Posterior cingulate gyrus (tissue), 11 donors: Measurements from ENCODE around the gene GALC.
A peak's percentile ranks its signal among the peaks of the same experiment; 100 is the strongest.
"Not testable (repeated sequence)": the region's sequence is repeated elsewhere in the genome, so short reads cannot be mapped to it uniquely, and the experiment has no call there.

ENCODE experiments used
- DNase-seq, 10 donors: peaks; one replicate each; pipeline versions ENCODE4 v3.0.0 to v3.0.0-alpha.2; 2020 to 2021; ENCODE audit warnings: mixed read lengths in 3 of 10
- intact Hi-C: fragments of 100-400 bp; cut with DNase I; formaldehyde crosslinking; loops from one replicate; pipeline ENCODE4 v1.15.1; 2023

The GALC gene

GRCh38 chr14:87992718-87993628 is at the start of gene GALC:
Gene GALC, minus strand, starts transcription at chr14:87993182. Its CDS starts 18 bp downstream, at chr14:87993164.
- peak; percentile 93 to 99 (median 96) for DNase-seq
- intact Hi-C loops: no loop called here

DNA sequence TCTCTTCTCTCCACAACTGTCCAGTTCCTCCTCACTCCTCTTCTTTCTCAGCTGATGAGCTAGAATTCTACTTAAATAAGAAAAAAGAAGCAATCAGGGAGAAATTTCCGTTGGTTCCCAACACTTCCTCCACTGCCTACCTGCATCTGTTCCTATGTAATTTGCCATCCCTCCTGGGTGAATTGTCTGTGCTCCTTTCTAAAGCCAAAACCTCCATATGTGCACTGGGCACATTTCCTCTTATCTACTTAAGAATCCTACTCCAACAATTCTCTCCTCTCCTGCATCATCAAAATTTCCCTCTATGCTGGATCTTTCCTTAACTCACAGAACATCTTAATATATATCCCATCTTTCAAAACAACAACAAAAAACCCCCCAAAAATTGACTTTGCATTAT is 47.2 kb upstream of the GALC start:
- intact Hi-C loops: no loop called here
- DNase-seq: no peak

DNA sequence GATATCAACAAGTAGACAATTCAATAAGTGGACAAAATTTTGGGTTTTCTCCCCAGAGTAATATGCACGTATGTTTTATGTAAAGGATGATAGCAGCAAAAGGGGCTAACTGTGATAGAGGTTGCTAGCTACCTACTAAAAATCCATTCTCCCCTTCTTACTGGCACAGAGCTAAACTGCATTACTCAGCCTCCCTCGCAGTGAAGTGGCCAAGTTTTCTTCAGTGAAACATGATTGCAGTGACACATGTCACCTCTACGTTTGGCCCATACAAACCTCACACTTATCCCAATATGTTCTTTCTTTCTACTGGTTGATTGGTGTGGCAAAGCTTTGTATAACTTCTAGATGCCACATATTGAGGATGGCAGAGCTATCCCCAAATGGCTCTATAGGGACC is 46.2 kb upstream of the GALC start:
- DNase-seq: no peak
- intact Hi-C loops: no loop called here

DNA sequence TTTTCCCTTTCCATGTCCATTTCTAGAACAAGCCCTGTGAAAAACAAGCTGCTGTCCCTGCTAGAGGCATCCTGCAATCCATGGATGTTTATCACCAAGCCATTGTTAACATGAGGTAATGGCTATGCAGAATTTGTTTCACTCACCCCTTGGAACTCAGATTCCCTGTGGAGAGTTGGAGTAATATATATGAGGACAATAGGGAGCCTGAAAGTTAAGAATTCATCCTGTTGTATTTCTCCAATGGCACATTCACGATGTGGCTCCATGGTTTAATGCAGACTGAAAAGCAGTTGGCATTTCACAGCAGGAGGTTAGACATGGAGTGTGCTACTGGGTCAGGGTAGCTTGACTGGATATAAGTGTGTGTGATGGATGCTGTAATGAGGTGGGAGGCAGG is 44.3 kb upstream of the GALC start:
- intact Hi-C loops: no loop called here

DNA sequence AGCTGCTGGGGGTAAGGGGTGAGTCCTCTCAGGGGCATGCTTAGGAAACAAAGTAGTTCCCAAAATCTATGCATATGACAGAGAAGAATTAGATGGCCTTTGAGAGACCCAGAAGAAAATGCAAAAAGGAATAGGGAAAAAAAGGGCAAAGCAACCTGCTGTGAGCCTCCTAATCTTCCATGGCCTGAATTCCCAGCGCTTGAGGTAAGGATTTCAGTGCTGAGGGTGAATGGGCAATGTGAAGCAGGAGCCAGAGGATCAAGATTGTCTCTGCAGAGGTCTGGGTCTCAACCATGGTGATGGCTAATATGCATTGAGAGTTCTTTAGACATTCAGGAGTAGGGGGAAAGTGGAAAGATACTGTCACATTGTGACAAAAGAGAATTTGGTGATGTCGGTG is 43.4 kb upstream of the GALC start:
- intact Hi-C loops: no loop called here
- DNase-seq: no peak

More for the DNA sequence above, 44.3 kb upstream of the GALC start:
- DNase-seq: no peak

- DNase-seq: no peak
- intact Hi-C loops: no loop called here
These were observed 41.1 kb upstream of the GALC start for GRCh38 chr14:88034076-88034475.

GRCh38 chr14:88032373-88032772 is 39.4 kb upstream of the GALC start:
- DNase-seq: no peak
- intact Hi-C loops: no loop called here

DNA sequence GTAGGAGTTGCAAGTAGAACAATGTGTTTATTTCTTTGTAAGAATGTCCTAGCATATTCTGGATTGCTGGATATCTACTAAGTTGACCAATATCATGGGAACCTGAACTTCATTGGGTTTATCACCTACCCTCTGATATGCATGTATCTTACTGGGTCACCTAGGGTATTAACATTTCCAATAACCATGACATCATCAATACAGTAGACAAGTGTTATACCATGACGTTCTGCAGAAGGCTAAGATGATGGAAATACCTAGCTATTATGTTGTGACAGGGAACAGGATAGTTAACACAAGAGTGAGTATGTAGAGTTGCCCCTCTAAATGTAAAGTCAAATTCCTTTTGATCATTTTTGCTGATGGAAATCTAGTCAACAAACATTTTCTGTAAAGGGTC is 37.9 kb upstream of the GALC start:
- DNase-seq: no peak
- intact Hi-C loops: no loop called here

DNA sequence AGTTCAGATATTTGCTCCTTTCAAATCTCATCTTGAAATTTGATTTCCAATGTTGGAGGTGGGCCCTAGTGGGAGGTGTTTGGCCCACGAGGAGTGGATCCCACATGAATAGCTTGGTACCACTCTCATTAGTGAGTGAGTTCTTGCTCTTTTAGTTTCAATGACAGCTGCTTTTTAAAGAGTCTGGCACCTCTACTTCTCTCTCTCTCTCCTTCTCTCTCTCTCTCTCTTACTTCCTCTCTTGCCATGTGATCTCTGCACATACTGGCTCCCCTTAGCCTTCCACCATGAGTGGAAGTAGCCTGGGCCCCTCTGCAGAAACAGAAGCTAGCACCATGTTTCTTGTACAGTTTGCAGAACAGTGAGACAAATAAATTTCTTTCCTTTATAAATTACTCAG is 37.1 kb upstream of the GALC start:
- no peak for DNase-seq
- intact Hi-C loops: no loop called here

DNA sequence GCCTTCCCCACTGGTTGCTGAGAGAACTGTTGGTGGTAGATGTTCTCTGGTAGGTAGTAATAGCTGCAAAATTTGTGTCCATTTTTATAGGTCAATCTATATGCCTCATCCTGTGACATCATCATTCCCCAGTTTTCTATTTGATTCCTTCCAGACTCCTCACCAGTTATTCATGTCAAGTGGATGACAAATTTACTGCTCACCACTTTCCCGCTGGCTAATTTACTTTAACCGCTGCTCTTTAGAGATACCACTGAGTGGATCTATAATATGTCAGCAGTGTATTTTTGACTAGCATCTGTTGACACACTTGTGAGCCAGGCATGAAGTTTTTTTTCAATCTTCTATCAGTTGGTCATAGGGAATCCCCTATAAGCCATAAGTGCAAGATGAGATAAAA is 36.5 kb upstream of the GALC start:
- intact Hi-C loops: no loop called here
- no peak for DNase-seq

DNA sequence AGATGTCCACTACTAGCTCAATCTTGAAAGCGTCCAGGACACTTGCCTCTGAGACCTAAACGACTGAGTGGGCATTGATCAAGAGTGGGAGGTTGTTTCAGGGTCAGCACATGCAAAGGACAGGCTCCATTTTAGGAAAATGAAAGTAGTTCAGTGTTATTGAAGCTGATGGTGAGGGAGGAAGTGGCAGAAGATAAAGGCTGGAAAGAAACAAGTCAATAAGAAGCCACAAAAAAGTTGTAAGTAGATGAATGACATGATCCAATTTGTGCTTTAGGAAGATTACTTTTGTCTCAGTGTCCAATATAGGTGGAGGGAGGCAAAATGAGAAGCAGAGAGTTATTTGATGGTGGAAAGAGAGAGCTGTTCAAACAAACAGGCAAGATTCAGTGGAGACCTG is 33.9 kb upstream of the GALC start:
- no peak for DNase-seq
- intact Hi-C loops: no loop called here

DNA sequence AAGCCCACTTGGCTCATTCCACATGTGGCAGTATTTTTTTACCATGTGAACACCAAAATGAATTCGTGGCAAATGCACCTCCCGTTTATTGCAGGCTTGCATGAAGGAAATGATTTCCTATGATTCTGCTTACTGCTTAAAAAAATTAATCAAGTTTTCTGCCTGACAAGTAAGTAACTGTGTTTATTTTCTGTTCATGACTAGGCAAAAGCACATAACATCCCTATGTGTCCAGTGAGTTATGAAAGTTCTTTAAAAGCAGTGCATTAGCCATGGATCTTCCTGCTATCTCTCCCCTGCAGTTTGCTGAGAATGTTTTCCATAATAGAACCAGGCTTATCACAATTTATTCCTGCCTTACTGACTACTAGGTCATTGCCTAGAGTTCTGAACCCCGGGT is 32.3 kb upstream of the GALC start:
- intact Hi-C loops: no loop called here

DNA sequence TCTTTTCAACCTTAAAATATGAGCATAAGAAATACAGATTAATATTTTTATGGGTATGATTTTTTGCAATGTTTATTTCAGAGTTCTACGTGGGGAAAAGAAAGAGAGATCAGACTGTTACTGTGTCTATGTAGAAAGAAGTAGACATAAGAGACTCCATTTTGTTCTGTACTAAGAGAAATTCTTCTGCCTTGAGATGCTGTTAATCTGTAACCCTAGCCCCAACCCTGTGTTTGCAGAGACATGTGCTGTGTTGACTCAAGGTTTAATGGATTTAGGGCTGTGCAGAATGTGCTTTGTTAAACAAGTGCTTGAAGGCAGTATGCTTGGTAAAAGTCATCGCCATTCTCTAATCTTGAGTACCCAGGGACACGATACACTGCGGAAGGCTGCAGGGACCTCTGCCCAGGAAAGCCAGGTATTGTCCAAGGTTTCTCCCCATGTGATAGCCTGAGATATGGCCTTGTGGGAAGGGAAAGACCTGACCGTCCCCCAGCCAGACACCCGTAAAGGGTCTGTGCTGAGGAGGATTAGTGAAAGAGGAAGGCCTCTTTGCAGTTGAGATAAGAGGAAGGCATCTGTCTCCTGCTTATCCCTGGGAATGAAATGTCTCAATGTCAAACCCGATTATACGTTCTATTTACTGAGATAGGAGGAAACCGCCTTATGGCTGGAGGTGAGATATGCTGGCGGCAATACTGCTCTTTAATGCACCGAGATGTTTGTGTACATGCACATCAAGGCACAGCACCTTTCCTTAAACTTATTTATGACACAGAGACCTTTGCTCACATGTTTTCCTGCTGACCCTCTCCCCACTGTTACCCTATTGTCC is 31.5 kb upstream of the GALC start:
- intact Hi-C loops: not testable (repeated sequence)

More for the DNA sequence above, 32.3 kb upstream of the GALC start:
- DNase-seq: no peak

GRCh38 chr14:88023658-88024187 is 30.7 kb upstream of the GALC start:
- intact Hi-C loops: no loop called here
- no peak for DNase-seq

More for the DNA sequence above, 31.5 kb upstream of the GALC start:
- DNase-seq: not testable (repeated sequence)

DNA sequence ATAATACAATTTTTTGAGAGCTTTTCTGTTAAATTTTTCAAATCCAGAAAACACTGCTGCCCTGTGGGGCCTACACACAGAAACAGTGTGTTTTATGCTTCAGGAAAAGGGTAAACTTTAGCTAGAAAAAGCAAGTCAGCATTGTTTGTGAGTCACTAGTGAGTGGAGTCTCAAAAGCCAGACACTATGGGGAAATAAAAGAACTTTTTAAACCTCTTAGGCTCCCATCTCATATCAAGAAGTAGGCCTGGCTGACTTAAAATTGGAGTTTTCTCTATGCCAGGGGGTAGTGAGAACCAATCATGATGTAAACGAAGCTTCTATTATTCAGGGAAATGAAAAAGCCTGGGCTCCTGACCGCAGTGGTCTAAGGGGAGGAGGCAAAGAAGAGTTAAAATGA is 24.6 kb upstream of the GALC start:
- no peak for DNase-seq
- intact Hi-C loops: loop anchor here (10.0 kb wide), 1 partner anchor 537 kb away; the partner anchor contains the start of gene PTPN21

DNA sequence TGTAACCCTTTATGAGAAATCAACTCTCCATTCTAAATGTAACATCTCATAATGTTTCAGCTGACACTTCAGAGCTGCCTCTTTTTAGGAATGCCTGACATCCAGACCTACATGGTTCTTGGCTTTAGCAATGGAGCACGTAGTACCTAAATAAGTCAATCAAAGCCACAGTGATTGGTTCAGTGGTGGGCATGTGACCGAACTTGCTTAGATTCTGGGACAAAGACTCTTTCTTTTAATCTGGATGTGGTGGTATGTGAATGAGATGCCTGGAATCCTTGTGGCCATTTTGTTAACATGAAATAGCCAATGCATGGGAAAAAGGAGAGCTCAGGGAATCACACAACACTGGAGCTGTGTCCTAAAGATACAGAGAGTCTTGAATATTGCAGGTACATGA is 23.8 kb upstream of the GALC start:
- intact Hi-C loops: loop anchor here (10.0 kb wide), 1 partner anchor 538 kb away; the partner anchor contains the start of gene PTPN21
- no peak for DNase-seq

- intact Hi-C loops: loop anchor here (2.0 to 10.0 kb wide), 3 partner anchors 153 to 541 kb away; partner anchors contain the start of gene PTPN21
- peak; percentile 34 to 95 (median 67) for DNase-seq
These were observed 20.9 kb upstream of the GALC start for GRCh38 chr14:88013750-88014349.

DNA sequence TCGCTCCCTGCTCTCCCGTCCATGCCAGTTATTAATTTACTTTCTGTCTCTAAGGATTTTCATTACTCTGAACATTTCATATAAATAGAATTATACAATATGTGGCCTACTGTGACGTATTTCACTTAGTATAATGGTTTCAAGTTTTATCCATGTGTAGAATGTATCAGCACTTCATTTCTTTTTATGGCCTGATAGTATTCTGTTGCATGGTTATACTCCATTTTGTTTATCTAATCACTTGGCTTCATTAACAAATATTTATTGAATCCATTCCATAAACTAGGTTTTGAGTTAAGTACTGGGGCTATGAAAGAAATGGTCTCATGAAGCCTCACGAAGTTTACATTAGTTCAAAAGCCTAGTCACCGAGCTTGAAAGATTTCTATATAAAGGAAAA is 19.5 kb upstream of the GALC start:
- DNase-seq: no peak
- intact Hi-C loops: loop anchor here (2.0 to 10.0 kb wide), 3 partner anchors 155 to 542 kb away; partner anchors contain the start of gene PTPN21

- intact Hi-C loops: loop anchor here (5.0 to 10.0 kb wide), 2 partner anchors 157 to 544 kb away; partner anchors contain the start of gene PTPN21
- DNase-seq: no peak
These were observed 17.3 kb upstream of the GALC start for GRCh38 chr14:88010331-88010730.

GRCh38 chr14:88009486-88009885 is 16.5 kb upstream of the GALC start:
- intact Hi-C loops: no loop called here
- DNase-seq: no peak
